NCI-H1048 (cell line): ENCODE results near the gene ZC3H7B.

Source experiments
- DNase-seq: peaks from one replicate; lab custom pipeline; 2025; lab: John Stamatoyannopoulos, UW

The ZC3H7B gene

GRCh38 chr22:41332217-41332939 is 31.1 kb downstream of the ZC3H7B start:
- no peak for DNase-seq

DNA sequence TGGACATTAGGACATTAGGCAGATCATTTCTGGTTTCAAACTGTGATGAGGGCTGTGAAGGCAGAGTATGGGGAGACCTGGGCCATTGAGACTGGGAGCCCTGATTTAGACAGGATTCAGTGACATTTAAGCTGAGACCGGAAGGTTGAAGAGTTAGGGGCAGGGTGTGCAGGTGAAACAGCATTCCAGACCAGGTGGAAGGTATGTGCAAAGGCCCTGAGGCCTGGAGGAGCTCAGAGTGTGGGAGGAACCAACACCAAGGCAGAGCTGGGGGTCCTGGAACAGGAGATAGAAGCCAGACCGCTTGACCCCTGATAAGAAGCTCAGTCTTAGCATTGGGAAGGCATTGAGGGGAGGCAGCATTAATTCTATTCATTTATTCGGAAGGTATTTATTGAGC is 32.5 kb downstream of the ZC3H7B start:
- no peak for DNase-seq

DNA sequence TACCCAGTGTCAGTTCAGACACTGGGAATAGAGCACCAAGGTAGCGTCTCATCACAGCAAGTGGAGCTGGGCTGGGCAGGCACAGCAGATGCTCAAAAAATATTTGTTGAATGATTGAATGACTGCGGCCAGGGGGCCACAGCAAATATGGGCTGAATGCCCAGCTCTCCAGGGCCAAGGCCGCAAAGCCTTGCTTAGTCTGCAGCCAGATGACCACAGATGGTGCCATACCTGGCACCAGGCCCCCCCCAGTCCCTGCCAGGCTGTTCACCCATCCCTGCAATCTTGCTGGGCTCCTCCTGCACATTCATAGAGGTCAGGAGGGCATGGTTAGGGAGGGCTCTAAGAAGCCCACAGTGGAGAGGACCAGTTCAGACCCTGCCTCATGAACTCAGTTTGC is 32.9 kb downstream of the ZC3H7B start:
- DNase-seq, result no peak

- DNase-seq, result no peak
Measured at GRCh38 chr22:41334951-41335635, 33.8 kb downstream of the ZC3H7B start.

- DNase-seq, result no peak
Measured at GRCh38 chr22:41338614-41339212, 37.4 kb downstream of the ZC3H7B start.

DNA sequence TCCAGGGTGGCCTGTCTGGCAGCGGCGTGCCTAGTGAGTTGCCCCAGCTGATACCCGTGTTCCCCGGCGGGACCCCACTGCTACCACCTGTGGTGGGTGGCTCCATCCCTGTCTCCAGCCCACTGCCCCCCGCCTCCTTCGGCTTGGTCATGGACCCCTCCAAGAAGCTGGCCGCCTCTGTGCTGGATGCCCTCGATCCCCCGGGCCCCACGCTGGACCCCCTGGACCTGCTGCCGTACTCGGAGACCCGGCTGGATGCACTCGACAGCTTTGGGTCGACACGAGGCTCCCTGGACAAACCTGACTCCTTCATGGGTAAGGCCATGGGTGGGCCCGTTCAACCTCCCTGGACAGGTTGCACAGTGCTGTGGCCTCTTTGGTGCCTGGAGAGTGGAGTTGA is 38.5 kb downstream of the ZC3H7B start:
- no peak for DNase-seq

DNA sequence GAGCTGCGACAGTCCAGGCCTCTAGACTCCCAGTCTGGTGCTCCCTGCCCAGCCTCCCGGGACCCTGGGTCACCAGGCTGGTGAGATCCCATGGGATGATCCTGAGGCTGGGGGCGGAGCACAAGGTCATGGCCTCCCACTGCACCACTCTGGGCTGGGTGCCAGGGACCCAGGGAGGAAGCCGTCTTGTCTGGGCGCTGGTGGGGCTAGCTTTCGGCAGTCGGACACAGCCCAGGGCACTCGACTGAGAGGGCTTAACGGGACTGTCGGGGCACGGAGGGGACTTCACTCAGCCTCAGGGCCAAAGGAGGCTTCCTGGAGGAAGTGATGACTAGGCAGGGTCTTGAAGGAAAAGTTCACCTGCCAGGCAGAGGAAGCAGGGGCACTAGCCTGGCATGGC is 39.0 kb downstream of the ZC3H7B start:
- no peak for DNase-seq

- DNase-seq, result no peak
Measured at GRCh38 chr22:41341012-41341411, 39.7 kb downstream of the ZC3H7B start.

DNA sequence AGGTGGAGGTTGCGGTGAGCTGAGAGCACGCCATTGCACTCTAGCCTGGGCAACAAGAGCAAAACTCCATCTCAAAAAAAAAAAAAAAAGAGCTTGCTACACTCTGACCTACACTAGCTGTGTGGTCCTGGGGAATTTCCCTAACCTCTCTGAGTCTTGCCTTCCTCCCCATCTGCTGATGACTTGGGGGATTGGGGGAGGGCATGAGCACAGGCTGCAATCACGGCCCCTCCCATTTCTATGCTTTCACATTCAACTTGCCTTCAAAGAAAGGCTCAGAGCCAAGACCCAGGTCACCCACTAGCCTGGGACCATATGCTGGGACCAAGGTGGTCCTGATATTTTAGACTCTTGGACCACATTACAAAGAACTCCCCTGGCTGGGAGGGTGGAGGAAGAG is 40.7 kb downstream of the ZC3H7B start:
- no peak for DNase-seq

DNA sequence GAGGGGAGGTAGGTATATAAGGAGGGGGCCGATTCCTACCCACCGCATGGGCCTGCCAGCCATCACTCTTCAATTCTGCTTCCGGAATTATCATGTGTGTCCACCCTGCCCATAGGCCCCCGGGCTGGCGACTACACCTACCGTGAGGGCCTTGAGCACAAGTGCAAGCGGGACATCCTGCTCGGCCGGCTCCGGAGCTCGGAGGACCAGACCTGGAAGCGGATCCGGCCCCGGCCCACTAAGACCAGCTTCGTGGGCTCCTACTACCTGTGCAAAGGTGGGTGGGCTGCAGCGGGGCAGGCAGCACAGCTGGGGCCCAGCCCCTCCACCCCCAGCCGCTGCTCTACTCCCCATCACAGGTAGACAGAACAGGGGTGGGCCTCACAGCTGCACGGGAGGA is 42.0 kb downstream of the ZC3H7B start:
- no peak for DNase-seq

GRCh38 chr22:41343717-41344116 is 42.4 kb downstream of the ZC3H7B start:
- no peak for DNase-seq

DNA sequence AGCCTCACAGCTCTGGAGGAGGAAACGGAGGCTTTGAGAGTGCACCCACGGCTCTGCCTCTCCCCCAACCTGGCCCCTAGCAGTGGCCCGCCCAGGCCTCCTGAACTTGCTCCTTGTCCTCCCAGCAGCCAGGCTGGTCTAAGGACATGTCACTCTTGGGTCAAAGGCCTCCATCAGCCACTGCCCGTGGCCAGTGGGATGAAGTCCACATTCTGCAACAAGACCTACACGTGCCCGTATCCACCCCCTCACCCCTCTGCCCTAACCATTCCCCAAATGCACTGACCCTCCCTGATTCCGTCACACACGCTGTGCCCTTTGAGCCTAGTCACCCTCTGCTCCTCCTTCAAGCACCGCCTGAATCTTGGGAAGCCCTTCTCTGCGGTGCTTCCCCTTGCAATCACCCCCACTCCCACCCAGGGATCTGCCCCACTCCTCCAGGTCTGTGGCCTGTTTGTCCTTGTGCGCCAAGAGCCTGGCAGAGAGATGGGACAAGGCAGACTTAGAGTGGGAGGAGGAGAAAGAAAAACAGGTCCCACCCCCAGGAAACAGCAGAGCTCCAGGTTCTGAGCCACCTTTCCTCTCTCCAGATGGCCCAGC is 43.0 kb downstream of the ZC3H7B start:
- no peak for DNase-seq

DNA sequence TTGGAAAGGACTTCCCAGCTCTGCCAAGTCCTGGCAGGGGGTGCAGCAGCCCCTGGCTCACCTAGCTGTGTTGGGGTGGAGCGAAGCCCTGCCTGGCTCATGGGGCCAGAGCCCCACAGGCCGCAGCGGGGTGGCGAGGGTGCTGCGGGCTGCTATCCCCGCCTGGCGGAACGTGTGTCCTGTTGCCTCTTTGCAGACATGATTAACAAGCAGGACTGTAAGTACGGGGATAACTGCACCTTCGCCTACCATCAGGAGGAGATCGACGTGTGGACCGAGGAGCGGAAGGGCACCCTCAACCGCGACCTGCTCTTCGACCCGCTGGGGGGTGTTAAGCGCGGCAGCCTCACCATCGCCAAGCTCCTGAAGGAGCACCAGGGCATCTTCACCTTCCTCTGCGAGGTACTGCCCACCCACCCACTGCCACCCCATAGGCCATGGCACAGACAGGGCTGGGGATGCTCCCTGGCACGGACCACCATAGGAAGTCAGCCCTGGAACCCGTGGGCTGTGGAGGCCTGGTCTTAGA is 44.5 kb downstream of the ZC3H7B start:
- DNase-seq, result no peak

DNA sequence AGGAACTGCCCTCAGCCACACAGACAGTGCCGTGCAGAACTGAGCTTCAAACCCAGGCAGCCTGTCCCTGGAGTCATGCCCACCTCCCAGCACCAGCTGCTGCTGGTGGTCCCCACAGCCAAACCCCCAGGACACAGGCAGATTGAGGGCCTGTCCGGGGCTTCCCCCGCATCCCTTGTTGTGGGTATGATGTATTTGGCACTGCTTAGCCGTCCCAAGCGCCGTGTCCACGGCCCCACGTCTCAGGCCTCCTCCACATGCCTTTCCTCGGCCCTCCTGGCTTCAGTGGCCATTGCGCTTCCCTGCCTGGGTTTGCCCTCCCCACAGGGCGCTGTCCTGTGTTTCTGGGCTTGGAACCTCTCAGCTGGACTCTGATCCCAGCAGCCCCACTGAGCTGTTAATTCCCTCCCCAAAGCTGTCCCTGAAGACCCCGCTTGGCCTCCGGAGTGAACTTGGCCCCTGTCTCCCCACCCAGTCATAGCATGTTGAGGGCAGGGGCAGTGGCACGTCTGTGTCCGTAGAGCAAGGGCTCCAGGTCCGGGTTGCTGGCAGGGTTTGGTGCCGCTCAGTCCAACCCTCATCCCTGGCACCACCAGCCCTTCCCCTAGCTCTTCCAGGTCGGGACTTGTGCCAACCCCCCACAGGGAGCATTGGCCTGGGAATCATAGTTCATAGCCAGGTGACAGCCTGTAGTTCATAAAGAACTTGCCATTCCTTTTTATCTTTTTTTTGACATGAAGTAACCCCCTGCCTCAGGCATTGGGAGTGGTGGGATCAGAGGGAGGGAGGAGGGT is 45.9 kb downstream of the ZC3H7B start:
- DNase-seq, result no peak

- no peak for DNase-seq
Measured at GRCh38 chr22:41348964-41349484, 47.7 kb downstream of the ZC3H7B start.

- no peak for DNase-seq
Measured at GRCh38 chr22:41350087-41350486, 48.8 kb downstream of the ZC3H7B start.

DNA sequence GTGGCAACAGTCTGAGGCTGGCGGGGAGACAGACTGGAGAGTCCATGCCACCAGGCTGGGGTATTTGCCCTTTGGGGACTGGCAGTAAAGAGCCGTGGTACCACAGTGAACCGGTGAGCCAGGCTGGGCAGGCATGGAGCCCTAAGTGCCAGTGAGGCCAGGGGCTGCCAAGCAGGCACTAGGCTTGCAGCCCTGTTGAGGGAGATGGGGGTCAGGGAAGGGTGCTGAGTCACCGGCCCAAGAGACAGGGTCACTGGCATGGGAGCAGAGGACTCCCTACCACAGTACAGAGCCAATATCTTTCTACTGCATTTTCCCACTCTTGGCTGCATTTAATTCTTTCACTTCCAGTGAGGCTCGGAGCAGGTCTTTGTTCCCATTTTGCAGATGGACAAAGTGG is 49.7 kb downstream of the ZC3H7B start:
- DNase-seq, result no peak

DNA sequence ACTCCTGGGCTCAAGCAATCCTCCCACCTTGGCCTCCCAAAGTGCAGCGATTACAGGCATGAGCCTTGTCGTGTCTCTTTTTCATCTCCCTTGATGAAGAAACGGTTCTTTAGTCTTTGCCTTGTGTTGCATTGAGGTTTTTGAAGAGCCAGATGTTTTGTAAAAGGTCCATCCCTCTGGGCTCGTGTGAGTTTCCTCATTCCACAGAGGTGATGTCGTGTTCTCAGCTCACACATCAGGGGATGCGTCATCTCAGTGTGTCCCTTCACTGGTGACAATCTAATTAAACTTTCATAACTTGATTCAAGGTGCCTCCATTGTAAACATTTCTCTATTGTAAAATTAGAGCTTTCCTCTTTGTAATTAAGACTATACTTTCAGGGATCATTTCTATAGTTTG is 50.7 kb downstream of the ZC3H7B start:
- DNase-seq, result no peak

GRCh38 chr22:41353862-41354575 is 52.7 kb downstream of the ZC3H7B start:
- no peak for DNase-seq

- DNase-seq, result no peak
Measured at GRCh38 chr22:41354979-41355378, 53.7 kb downstream of the ZC3H7B start.

DNA sequence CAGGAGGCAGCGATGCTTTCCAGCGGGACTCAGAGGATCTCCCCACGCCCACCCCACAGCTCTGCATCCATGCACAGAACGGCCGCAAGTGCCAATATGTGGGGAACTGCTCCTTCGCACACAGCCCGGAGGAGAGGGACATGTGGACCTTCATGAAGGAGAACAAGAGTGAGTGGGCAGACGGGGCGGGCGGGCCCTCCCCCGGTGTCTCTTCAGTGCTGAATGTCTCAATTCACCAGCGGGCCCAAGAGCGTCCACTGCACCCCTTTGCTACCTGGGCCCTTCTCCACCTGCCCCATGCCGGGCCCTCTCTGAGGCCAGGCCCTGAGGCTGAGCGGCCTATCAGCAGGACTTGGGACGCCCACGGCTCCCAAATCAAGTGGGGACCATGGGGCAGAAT is 54.6 kb downstream of the ZC3H7B start:
- no peak for DNase-seq
